ENCODE measurements around the gene PRR15. TPM values are rescaled to one million over a fixed set of nuclear protein-coding genes. Genes with fewer than 3 reads are reported as not detected.

PRR15 gene
- polyA plus RNA-seq, 1 donor from 2014 or later, result not detected

GRCh38 chr7:29548823-29549222, 14.8 kb upstream of the PRR15 start:
- no peak overlapping the region for H3K4me3 ChIP-seq (ENCODE audit: low read length)
- peaks cover 5% of the 10 kb centered on the region for H3K9me3 ChIP-seq (ENCODE audit: low read length)
- no peaks in the 10 kb centered on the region for H4K20me1 ChIP-seq (ENCODE audit: insufficient read depth)
- no peaks in the 10 kb centered on the region for H3K27me3 ChIP-seq (ENCODE audit: insufficient read depth, low read depth, low read length)
- no peaks in the 10 kb centered on the region for H3K79me2 ChIP-seq (replicated peaks; ENCODE audit: insufficient read depth, low read length)
- H3K36me3 ChIP-seq (ENCODE audit: insufficient read depth, low read length), result no peaks in the 10 kb centered on the region
- H3K4me2 ChIP-seq (ENCODE audit: low read length), result no peak overlapping the region
- no peak overlapping the region for H3K27ac ChIP-seq (ENCODE audit: low read length)
- TF ChIP-seq RAD21 (conservative IDR thresholded peaks at IDR 0.05) (no peak), CTCF (IDR thresholded peaks at IDR 0.05; ENCODE audit: poor library complexity, severe bottlenecking) (no peak), SMC3 (conservative IDR thresholded peaks at IDR 0.05; ENCODE audit: poor library complexity) (no peak), MXI1 (conservative IDR thresholded peaks at IDR 0.05; ENCODE audit: poor library complexity, severe bottlenecking) (no peak), REST (IDR thresholded peaks at IDR 0.05; ENCODE audit: borderline replicate concordance) (no peak), EP300 (conservative IDR thresholded peaks at IDR 0.05; ENCODE audit: poor library complexity, severe bottlenecking) (no peak), EZH2 (IDR thresholded peaks at IDR 0.05; ENCODE audit: borderline replicate concordance, insufficient read depth, low read length, poor library complexity, severe bottlenecking) (no peak), TAF1 (IDR thresholded peaks at IDR 0.05; ENCODE audit: low read depth) (no peak), POLR2AphosphoS5 (IDR thresholded peaks at IDR 0.05) (no peak)
- H2AFZ ChIP-seq (ENCODE audit: low read depth, low read length), result no peak overlapping the region
- no peak overlapping the region for H3K9ac ChIP-seq (ENCODE audit: low read length)
- no peaks in the 10 kb centered on the region for H3K9me2 ChIP-seq (ENCODE audit: insufficient read depth, low read length)
- H3F3A ChIP-seq (ENCODE audit: insufficient read depth, low read length, poor library complexity, severe bottlenecking), result no peaks in the 10 kb centered on the region

- TF ChIP-seq EP300 (conservative IDR thresholded peaks at IDR 0.05; ENCODE audit: poor library complexity, severe bottlenecking), result no peak
- H3K27ac ChIP-seq (ENCODE audit: low read length), result no peak overlapping the region
- H3K9me3 ChIP-seq (ENCODE audit: low read length), result no peaks in the 10 kb centered on the region
- H3K9me2 ChIP-seq (ENCODE audit: insufficient read depth, low read length), result no peaks in the 10 kb centered on the region
- H4K20me1 ChIP-seq (ENCODE audit: insufficient read depth), result no peaks in the 10 kb centered on the region
- no peak overlapping the region for H2AFZ ChIP-seq (ENCODE audit: low read depth, low read length)
- no peaks in the 10 kb centered on the region for H3K36me3 ChIP-seq (ENCODE audit: insufficient read depth, low read length)
- H3K4me3 ChIP-seq (ENCODE audit: low read length), result no peak overlapping the region
- H3K27me3 ChIP-seq (ENCODE audit: insufficient read depth, low read depth, low read length), result no peaks in the 10 kb centered on the region
- no peak overlapping the region for H3K4me2 ChIP-seq (ENCODE audit: low read length)
- no peak overlapping the region for H3K9ac ChIP-seq (ENCODE audit: low read length)
- no peaks in the 10 kb centered on the region for H3F3A ChIP-seq (ENCODE audit: insufficient read depth, low read length, poor library complexity, severe bottlenecking)
- no peaks in the 10 kb centered on the region for H3K79me2 ChIP-seq (replicated peaks; ENCODE audit: insufficient read depth, low read length)
These were observed 11.2 kb upstream of the PRR15 start for GRCh38 chr7:29552392-29552791.

- Histone ChIP-seq H3K4me3 (ENCODE audit: low read length) (no peak overlapping the region), H3K4me2 (ENCODE audit: low read length) (no peak overlapping the region), H3K79me2 (replicated peaks; ENCODE audit: insufficient read depth, low read length) (no peaks in the 10 kb centered on the region), H2AFZ (ENCODE audit: low read depth, low read length) (no peak overlapping the region), H3F3A (ENCODE audit: insufficient read depth, low read length, poor library complexity, severe bottlenecking) (no peaks in the 10 kb centered on the region), H3K9ac (ENCODE audit: low read length) (no peak overlapping the region), H3K27me3 (ENCODE audit: insufficient read depth, low read depth, low read length) (no peaks in the 10 kb centered on the region), H4K20me1 (ENCODE audit: insufficient read depth) (no peaks in the 10 kb centered on the region), H3K36me3 (ENCODE audit: insufficient read depth, low read length) (no peaks in the 10 kb centered on the region), H3K27ac (ENCODE audit: low read length) (no peak overlapping the region), H3K9me2 (ENCODE audit: insufficient read depth, low read length) (no peaks in the 10 kb centered on the region), H3K9me3 (ENCODE audit: low read length) (no peaks in the 10 kb centered on the region)
- TF ChIP-seq RAD21 (conservative IDR thresholded peaks at IDR 0.05), result no peak
- TF ChIP-seq SMC3 (conservative IDR thresholded peaks at IDR 0.05; ENCODE audit: poor library complexity), result no peak
- no peak for TF ChIP-seq MXI1 (conservative IDR thresholded peaks at IDR 0.05; ENCODE audit: poor library complexity, severe bottlenecking)
- TF ChIP-seq EP300 (conservative IDR thresholded peaks at IDR 0.05; ENCODE audit: poor library complexity, severe bottlenecking), result no peak
- no peak for TF ChIP-seq POLR2AphosphoS5 (IDR thresholded peaks at IDR 0.05)
- no peak for TF ChIP-seq CTCF (IDR thresholded peaks at IDR 0.05; ENCODE audit: poor library complexity, severe bottlenecking)
- no peak for TF ChIP-seq EZH2 (IDR thresholded peaks at IDR 0.05; ENCODE audit: borderline replicate concordance, insufficient read depth, low read length, poor library complexity, severe bottlenecking)
- no peak for TF ChIP-seq REST (IDR thresholded peaks at IDR 0.05; ENCODE audit: borderline replicate concordance)
- no peak for TF ChIP-seq TAF1 (IDR thresholded peaks at IDR 0.05; ENCODE audit: low read depth)
These were observed 8.6 kb upstream of the PRR15 start for GRCh38 chr7:29555061-29555460.

Data from neural cell (in vitro differentiated cells).